ENCODE results near the gene VCX3A. TPM values are rescaled to one million over a fixed set of nuclear protein-coding genes. Genes with fewer than 3 reads are reported as not detected.

VCX3A gene
- total RNA-seq, 2 donors from 2014 or later, result not detected

DNA sequence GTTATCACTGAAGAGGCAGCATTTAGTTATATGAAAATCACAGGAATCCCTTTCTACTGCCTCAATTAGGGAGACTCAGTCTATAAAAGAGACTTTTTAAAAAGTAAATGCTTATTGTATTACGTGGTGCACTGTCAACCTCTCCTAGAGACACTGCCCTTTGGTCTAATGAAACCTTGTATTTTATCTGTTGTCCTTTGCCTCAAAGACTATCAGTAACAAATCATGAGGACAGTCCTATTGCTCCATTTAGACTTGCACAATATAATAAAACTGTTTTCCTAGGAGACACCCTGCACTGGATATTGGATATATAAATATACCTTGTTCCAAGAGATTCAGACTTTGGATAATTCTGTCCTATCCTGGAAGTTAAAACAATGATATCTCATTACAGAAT is 34.2 kb downstream of the VCX3A start:
- Histone ChIP-seq H3K27me3 (no peaks in the 10 kb centered on the region), H3K4me1 (no peaks in the 10 kb centered on the region), H3K9ac (ENCODE audit: low read depth in 2 of 2, low read length in 2 of 2) (no peak overlapping the region), H3K4me3 (no peak overlapping the region), H3K36me3 (no peaks in the 10 kb centered on the region), H3K9me3 (no peaks in the 10 kb centered on the region), H3K27ac (no peak overlapping the region)
- TF ChIP-seq, protein P1, sequence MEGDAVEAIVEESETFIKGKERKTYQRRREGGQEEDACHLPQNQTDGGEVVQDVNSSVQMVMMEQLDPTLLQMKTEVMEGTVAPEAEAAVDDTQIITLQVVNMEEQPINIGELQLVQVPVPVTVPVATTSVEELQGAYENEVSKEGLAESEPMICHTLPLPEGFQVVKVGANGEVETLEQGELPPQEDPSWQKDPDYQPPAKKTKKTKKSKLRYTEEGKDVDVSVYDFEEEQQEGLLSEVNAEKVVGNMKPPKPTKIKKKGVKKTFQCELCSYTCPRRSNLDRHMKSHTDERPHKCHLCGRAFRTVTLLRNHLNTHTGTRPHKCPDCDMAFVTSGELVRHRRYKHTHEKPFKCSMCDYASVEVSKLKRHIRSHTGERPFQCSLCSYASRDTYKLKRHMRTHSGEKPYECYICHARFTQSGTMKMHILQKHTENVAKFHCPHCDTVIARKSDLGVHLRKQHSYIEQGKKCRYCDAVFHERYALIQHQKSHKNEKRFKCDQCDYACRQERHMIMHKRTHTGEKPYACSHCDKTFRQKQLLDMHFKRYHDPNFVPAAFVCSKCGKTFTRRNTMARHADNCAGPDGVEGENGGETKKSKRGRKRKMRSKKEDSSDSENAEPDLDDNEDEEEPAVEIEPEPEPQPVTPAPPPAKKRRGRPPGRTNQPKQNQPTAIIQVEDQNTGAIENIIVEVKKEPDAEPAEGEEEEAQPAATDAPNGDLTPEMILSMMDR (IDR thresholded peaks at IDR 0.05), result no peak
- intact Hi-C loops (cut with DNase I), result no loop called here
- no peak for DNase-seq

- H3K9me3 ChIP-seq, result no peaks in the 10 kb centered on the region
- H3K4me1 ChIP-seq, result no peaks in the 10 kb centered on the region
- no peak overlapping the region for H3K27ac ChIP-seq
- no peak overlapping the region for H3K9ac ChIP-seq (ENCODE audit: low read depth in 2 of 2, low read length in 2 of 2)
- no peaks in the 10 kb centered on the region for H3K36me3 ChIP-seq
- H3K27me3 ChIP-seq, result no peaks in the 10 kb centered on the region
- H3K4me3 ChIP-seq, result no peak overlapping the region
- TF ChIP-seq, protein P1 (IDR thresholded peaks at IDR 0.05), result no peak
- intact Hi-C loops (cut with DNase I), result no loop called here
- no peak for DNase-seq
Measured at GRCh38 chrX:6498324-6498723, 36.6 kb downstream of the VCX3A start.
